ENCODE results near the gene JPT2.

The JPT2 gene

DNA sequence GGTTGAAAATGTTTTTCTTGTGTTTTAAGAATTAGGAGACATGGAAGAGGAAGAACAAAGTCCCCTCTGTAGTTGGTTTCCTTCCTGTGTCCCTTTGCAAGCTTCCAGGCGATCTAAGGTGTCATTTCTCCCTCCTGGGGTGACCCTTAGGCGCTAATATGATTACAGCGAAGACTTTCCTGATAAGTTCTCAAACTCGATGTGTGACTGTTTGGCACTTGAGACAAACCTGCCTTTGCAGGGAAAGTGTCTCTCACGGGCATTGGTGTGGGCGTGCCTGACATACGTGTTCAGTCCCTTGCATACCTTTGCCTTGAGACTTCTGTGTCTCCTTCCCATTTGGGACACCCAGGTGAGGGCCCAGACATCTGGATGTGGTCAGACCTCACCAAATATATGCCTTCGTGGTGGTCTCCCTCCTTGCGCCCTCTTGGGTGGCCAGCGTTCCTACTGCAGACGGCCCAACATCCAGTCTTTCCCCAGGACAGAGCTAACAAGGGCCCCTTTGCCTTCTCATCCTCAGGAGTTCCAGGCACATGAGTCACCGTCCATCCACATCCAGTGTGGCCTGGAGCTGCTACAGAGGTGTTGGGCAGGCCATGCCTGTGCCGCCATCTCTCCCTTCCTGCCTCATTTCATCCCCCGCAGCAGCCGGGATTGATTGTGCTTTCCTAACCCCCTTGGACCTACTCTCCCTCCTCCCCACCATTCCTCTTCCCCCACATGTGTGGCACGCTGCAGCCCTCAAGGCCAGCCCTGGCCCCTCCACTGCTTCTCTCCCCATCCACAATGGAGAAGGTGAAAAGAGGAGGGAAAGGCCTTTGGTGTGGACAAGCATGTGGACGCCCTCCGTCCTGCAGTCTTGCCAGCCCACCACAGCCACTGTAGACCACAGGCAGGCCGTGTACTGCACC, 3.1 kb upstream of the JPT2 start:
- DNase-seq = no peak

DNA sequence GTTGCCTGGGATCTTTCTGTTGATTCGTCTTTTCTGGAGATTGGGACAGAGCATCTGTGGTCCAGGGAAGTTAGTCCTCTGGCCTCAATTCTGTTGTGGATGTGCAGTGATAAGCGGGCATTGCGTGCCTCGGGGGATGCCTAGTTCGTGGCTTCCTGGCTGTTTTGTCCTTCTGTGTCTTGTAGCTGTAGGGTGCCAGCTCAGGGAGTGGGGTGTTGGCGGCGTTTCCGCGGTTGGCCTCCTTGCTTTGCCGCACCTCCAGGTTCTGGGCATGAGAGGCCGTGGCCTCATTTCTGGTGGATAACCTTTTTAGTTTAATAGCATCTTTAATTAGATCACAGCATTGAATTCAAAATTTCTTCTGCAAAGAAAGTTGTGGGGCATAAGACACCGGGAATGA, 1.4 kb upstream of the JPT2 start:
- no peak for DNase-seq

GRCh38 chr16:1677339-1677738, 740 bp upstream of the JPT2 start:
- no peak for DNase-seq

DNA sequence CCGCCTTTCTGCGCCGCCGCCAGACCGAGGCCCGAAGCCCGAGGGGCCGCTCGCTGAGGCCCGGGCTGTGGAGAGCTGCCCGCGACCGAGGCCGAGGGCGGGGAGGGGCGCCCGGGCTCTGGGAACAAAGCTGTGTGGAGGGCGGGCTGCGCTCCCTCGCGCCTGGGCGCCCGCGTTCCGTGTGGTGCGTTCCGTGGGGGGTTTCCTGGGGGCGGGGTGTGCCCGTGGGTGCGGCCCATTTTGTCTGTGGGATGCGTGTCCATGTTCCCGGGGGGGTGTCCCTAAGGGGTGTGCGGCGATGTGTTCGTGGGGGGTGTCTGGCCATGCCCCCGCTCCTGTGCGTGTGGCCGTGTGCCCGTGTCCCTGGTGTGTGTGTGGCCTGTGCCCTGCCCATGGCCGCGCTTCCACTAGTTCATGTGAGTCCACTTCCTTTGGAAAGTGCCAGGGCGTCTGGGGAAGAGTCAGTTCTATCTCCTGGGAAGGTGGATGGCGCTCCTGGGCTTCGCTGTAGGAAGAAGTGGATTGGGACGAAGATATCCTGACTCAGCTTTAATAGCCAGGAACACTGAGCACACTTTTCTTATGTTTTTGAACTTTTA, 520 bp downstream of the JPT2 start:
- peak in 10 of 51 donors; percentile 11 to 45 (median 32) for DNase-seq

DNA sequence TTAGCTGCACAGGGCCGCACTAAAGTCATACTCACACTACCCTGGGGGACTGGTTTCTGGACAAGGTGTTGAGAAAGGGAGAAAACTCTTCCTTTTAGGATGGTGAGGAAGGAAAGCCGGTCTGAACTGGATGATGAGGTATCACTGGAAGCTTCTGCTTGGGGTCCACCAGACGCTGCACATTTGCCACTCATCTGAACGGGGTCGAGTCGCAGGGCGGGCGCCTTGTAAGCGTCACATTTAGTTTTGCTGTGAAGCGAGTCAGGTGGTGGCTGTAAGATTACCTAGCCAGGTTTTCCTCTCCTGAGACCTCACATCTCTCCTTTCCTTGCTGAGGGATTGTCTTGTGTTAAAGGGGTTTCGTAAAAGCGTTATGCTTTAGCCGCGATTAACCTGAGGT, 2.3 kb downstream of the JPT2 start:
- no peak for DNase-seq

GRCh38 chr16:1681032-1681431, 3.0 kb downstream of the JPT2 start:
- DNase-seq = peak in 2 of 51 donors; percentile 5

DNA sequence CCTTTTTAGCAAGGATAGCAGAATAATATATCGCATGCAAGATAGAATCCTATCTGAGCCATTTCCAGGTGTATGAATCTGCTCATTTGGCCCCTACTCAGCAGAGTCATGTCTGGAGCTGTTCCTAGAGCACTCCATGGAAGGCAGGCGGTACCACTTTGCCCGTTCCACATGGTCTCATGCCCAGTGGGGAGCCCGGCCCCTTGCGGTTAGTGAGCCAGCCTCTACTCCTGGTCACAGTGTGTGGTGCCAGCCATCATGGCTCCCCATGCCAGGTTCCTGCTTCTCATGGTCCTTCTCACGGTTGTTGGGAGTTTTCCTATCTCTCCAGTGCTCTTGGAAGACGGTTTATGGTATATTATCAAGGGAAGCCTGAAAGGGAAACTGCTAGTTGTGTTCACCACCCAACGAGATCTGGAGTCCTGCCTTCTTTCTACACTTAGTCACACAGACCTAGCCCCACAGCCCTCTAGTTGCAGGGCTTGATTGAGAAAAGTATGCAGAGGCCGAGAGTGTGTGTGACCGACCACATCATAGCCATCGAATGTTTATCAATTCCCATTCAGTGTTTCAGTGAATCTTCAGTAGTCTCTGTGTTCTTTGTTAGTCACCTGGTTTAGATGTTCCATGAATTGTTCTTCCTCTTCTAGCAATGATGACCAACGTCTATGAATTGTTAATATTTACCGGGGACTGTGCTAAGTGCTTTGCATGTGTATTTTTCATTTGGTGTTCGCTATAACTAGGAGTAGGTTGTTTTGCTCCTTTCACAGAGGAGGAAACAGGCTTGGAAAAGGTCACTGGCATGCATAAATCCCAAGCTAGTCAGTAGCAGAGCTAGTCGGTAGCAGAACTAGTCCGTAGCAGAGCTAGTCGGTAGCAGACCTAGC, 9.6 kb downstream of the JPT2 start:
- no peak for DNase-seq

DNA sequence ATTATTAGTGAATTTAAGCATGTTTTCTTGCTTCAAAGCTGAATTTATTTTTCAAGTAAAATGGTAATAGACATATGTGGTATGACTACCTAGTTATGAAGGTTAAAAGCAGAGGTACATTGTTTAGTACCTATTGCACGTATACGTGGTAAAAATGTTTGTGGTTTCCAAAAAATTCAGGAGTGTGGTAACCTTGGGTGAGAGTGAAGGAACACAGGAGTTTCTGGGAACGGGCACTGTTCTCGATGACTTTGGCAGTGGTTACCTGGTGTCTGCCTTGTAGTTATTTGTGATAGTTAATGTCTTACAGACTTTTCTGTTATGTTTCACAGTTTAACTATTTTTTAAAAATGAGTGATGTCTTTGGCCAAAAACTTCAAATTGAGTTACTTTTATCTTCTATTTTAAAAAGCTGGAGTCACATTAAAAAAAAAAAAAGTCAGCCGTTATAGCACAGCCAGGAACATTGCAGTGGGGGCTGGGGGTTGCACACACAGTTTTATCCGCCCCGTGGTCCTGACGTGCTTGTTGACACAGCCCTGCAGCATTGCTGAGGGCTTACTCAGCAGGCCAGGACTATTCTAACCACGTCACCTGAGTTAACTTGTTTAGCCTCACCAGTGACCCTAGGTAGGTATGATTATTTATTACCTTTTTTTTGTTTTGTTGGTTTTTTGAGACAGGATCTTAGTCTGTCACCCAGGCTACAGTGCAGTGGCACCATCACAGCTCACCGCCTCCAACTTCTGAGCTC, 10.9 kb downstream of the JPT2 start:
- DNase-seq = no peak

DNA sequence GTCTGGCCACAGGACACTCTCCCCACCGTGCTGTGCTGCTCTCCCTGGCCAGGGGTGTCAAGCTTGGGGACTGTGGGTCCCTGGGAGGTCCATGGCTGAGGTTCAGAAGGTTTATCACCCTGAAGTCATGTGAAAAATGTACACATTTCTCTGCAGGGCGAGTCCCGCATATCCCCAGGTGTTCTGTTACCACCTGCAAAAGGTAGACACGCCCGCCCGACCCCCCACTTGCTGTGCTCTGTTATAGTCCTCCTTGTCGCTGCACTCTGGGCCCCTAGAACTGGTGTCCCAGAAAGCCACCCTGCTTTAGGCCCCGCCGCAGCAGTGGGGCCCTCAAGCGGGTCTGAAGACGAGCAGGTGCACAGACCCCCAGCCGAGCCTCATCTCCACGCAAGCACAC, 11.8 kb downstream of the JPT2 start:
- no peak for DNase-seq

DNA sequence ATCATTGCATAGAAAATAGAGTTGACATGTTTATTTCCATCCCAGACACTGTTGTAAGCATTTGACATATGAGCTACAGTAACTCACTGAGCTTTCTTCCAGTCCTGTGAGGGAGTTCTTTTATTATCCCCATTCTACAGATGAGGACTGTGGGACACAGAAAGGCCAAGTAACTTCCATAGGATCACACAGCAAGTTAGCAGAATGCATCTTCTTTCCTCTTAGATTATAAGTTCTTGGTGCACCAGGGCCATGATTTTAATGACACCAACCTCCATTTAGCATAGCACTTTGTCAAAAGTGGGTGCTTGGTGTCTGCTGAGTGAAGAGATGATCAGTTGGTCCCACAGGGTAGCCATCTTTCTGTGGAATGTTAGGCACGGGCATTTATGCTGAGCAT, 12.7 kb downstream of the JPT2 start:
- no peak for DNase-seq

GRCh38 chr16:1691276-1691675, 13.2 kb downstream of the JPT2 start:
- no peak for DNase-seq

DNA sequence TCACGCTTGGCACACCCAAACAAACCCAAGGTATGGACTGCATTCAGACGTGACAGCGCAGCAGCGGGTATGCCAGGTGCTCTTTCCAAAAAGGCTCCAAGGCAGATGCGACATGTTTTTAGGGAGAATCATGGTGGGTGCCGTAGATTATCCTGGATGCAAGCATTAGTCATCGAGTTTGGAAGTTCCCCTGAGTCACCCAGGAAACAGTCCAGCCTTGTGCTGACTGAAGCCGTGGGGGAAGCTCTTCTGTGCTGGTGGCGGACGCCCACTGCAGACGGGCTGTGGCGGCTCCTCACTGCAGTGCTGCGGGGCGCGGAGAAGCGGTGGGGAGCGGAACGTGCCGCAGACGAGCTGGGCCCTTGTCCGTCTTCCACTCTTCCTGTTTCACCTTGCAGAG, 13.9 kb downstream of the JPT2 start:
- DNase-seq = peak in 2 of 51 donors; percentile 13 to 73

DNA sequence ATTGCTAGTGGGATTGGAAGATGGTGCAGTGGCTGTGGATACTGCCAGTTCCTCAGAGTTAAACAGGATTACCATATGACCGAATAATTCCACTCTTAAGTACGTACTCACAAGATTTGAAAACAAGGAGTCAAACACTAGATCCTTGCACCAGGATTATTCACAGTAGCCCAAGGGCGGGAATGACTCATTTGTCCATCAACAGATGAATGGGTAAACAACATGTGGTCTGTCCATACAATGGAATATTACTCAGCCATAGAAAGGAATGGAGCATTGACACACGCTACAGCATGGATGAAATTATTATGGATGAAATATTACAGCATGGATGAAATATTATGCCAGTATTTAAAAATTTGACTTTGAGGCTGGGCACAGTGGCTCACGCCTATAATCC, 18.8 kb downstream of the JPT2 start:
- DNase-seq = no peak

- DNase-seq = no peak
Measured at GRCh38 chr16:1698680-1699079, 20.6 kb downstream of the JPT2 start.

GRCh38 chr16:1700246-1700645, 22.2 kb downstream of the JPT2 start:
- no peak for DNase-seq

GRCh38 chr16:1701216-1701878, 23.3 kb downstream of the JPT2 start:
- DNase-seq = no peak

DNA sequence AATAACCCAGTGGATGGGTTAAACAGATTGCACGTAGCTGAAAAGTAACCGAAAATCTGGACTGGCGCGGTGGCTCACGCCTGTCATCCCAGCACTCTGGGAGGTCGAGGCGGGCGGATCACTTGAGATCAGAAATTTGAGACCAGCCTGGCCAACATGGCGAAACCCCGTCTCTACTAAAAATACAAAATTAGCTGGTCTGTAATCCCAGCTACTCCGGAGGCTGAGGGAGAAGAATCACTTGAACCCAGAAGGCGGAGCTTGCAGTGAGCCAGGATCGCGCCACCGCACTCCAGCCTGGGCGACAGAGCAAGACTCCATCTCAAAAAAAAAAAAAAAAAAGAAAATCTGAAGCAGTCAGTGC, 27.2 kb downstream of the JPT2 start:
- peak in 3 of 51 donors; percentile 42 to 49 (median 48) for DNase-seq

DNA sequence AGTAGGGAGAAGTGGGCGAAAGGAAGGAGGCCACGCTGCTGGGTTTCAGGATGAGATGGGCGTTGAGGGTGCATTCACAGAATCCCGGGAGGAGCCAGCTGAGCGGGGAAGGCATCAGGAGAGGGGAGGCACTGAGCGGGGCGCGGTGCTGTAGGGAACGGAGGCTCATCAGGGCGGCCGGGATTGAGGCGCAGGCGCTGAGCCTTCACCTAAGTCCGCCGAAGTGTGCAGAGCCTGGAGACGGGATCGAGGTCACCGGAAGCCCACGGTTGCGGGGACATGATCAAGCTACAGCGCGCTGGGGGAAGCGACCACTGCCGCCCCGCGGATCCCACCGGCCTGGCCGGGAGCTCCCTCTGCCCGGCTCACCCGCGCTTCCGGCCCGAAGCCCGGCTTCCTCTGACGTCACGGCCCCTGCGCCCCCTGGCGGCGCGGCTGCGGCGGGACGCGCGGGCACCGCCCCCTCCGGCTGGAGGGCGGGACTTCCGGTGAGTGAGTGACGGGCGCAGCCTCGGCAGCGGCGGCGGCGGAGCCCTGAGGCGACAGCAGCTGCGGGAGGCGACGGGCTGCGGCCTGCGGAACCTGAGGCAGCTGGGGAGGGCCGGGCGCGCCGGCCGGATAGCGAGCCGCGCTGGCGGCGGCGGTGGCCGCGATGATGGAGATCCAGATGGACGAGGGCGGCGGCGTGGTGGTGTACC, 27.8 kb downstream of the JPT2 start, which contains the start of gene MAPK8IP3:
TSS of gene MAPK8IP3 (plus strand) at position 508 of the 698 bp plus-strand sequence. CDS start at position 653, 145 bp downstream.
- peak; percentile 53 to 96 (median 87) for DNase-seq

DNA sequence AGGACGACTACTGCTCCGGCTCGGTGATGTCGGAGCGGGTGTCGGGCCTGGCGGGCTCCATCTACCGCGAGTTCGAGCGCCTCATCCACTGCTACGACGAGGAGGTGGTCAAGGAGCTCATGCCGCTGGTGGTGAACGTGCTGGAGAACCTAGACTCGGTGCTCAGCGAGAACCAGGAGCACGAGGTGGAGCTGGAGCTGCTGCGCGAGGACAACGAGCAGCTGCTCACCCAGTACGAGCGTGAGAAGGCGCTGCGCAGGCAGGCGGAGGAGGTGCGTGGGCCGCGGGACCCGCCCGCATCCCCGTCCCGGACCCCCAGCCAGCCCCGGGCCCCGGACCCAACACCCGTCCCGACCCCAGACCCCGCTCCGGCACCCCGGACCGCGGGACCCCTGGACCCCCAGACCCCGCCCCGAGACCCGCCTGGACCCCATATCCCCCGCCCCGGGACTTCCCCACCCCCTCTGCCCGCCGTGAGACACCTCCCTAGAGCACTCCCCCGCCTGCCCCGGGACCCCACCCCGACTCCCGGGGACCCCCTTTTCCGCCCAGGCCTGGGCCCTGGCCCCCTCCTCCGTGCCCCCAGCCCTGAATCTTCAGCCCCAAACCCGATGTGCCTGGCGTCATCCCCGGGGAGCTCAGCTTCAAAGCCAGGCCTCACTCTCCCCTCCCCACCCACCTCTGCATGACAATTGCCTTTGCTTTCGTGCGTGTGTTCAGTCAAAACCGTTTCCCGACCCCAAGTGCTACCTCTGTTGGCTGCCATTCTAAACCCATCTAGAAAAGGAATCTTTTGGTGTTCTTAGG, 28.5 kb downstream of the JPT2 start:
- peak in 4 of 51 donors; percentile 41 to 58 (median 48) for DNase-seq

Measured in hypothalamus (tissue), 51 donors.